Mammary epithelial cell (primary cell): ENCODE results near the gene ACTR1B.
"Not testable (repeated sequence)": the region's sequence is repeated elsewhere in the genome, so short reads cannot be mapped to it uniquely, and the experiment has no call there.

Experiments used
- EZH2 ChIP-seq: IDR thresholded peaks from 2 replicates; pipeline ENCODE4 v1.6.1; 2012; ENCODE audit warnings: low read length, inconsistent platforms, borderline replicate concordance
- TF ChIP-seq, protein P1 (sequence below), 2 donors: IDR thresholded peaks in 1 of 2; conservative IDR thresholded peaks in 1 of 2; 2 replicates each; pipeline ENCODE4 v1.5.1; 2011 to 2012; ENCODE audit warnings: inconsistent platforms in 2 of 2, low read length in 2 of 2, mild to moderate bottlenecking in 2 of 2, control low read depth in 1 of 2, low read depth in 1 of 2; ENCODE audit not compliant: insufficient read depth in 1 of 2; ENCODE audit errors: extremely low read depth in 1 of 2

- TF ChIP-seq, protein P1, sequence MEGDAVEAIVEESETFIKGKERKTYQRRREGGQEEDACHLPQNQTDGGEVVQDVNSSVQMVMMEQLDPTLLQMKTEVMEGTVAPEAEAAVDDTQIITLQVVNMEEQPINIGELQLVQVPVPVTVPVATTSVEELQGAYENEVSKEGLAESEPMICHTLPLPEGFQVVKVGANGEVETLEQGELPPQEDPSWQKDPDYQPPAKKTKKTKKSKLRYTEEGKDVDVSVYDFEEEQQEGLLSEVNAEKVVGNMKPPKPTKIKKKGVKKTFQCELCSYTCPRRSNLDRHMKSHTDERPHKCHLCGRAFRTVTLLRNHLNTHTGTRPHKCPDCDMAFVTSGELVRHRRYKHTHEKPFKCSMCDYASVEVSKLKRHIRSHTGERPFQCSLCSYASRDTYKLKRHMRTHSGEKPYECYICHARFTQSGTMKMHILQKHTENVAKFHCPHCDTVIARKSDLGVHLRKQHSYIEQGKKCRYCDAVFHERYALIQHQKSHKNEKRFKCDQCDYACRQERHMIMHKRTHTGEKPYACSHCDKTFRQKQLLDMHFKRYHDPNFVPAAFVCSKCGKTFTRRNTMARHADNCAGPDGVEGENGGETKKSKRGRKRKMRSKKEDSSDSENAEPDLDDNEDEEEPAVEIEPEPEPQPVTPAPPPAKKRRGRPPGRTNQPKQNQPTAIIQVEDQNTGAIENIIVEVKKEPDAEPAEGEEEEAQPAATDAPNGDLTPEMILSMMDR (conservative IDR thresholded peaks at IDR 0.05 in 1 of 2, IDR thresholded peaks at IDR 0.05 in 1 of 2; ENCODE audit: extremely low read depth in 1 of 2, insufficient read depth in 1 of 2, low read depth in 1 of 2, low read length in 2 of 2), result not testable (repeated sequence)
- not testable (repeated sequence) for TF ChIP-seq EZH2
These were observed 55.1 kb downstream of the ACTR1B start for GRCh38 chr2:97608745-97609144.
